B cell (primary cell): ENCODE measurements around the gene TMED10. TPM values are rescaled to one million over a fixed set of nuclear protein-coding genes. Genes with fewer than 3 reads are reported as not detected.
A peak's percentile ranks its signal among the peaks of the same experiment; 100 is the strongest.

Experiments
- ATAC-seq: fragments of 200-7000 bp; cut with Tn5 transposase; one replicate; pipeline ENCODE4 v1.10.0; 2021; ENCODE audit warnings: low read depth, mild to moderate bottlenecking, moderate number of reproducible peaks, moderate library complexity
- CTCF ChIA-PET: fragments of 350-600 bp; sonication (Branson Sonifier 250); formaldehyde crosslinking; loops from one replicate; lab custom pipeline; 2021; ENCODE audit warnings: antibody characterized with exemption, inconsistent platforms; lab: Charles Lee
- POLR2A ChIA-PET: fragments of 350-600 bp; sonication (Branson Sonifier 250); formaldehyde crosslinking; loops from one replicate; lab custom pipeline; 2021; ENCODE audit warnings: antibody characterized with exemption; lab: Charles Lee
- DNase-seq: peaks from one replicate; pipeline ENCODE4 v3.0.0; 2013
- H2AFZ ChIP-seq: 2 replicates; pipeline ENCODE4 v1.6.1; 2012; ENCODE audit warnings: mild to moderate bottlenecking, low read depth, low read length; ENCODE audit not compliant: insufficient read depth, poor library complexity, severe bottlenecking
- H3K27ac ChIP-seq, 2 donors: 1 replicate in 1 of 2; 2 replicates in 1 of 2; pipeline ENCODE4 v1.5.1; 2012 to 2013; ENCODE audit warnings: low read length in 2 of 2, mild to moderate bottlenecking in 2 of 2, moderate library complexity in 1 of 2
- H3K27me3 ChIP-seq, 4 experiments: fragments of 200-600 bp in 1 of 4; sonication (generic) in 1 of 4; replicated peaks in 1 of 4; 1 replicate in 2 of 4; 2 replicates in 2 of 4; pipeline versions ENCODE4 v1.6.1 to v1.7.0; 2013 to 2016; ENCODE audit warnings: low read length in 3 of 4, mild to moderate bottlenecking in 2 of 4, mixed read lengths in 1 of 4, moderate library complexity in 1 of 4; ENCODE audit not compliant: insufficient read depth in 4 of 4, control insufficient read depth in 3 of 4; ENCODE audit errors: control extremely low read depth in 1 of 4
- H3K36me3 ChIP-seq, 2 experiments: replicated peaks in 1 of 2; 1 replicate in 1 of 2; 2 replicates in 1 of 2; pipeline versions ENCODE4 v1.6.1 to v1.7.1; 2013; ENCODE audit warnings: low read length in 1 of 2; ENCODE audit not compliant: insufficient read depth in 2 of 2, control insufficient read depth in 1 of 2; ENCODE audit errors: control extremely low read depth in 1 of 2, extremely low read depth in 1 of 2
- H3K4me1 ChIP-seq, 2 donors: fragments of 200-600 bp in 1 of 2; sonication (generic) in 1 of 2; 1 replicate in 1 of 2; 2 replicates in 1 of 2; pipeline versions ENCODE4 v1.5.1 to v1.6.1; 2013 to 2017; ENCODE audit warnings: low read length in 2 of 2; ENCODE audit not compliant: control insufficient read depth in 2 of 2, insufficient read depth in 2 of 2
- H3K4me2 ChIP-seq: replicated peaks from 2 replicates; pipeline ENCODE3; 2012; ENCODE audit warnings: mild to moderate bottlenecking, low read depth, low read length; ENCODE audit not compliant: poor library complexity, severe bottlenecking
- H3K4me3 ChIP-seq, 5 experiments: fragments of 200-600 bp in 1 of 5; sonication (generic) in 1 of 5; 1 replicate in 3 of 5; 2 replicates in 2 of 5; pipeline versions ENCODE4 v1.5.1 to v1.7.0; 2011 to 2016; ENCODE audit warnings: low read length in 4 of 5, mild to moderate bottlenecking in 4 of 5, low read depth in 2 of 5, control low read depth in 1 of 5, moderate library complexity in 1 of 5; ENCODE audit not compliant: insufficient read depth in 1 of 5; ENCODE audit errors: control extremely low read depth in 1 of 5, extremely low read depth in 1 of 5
- H3K79me2 ChIP-seq: fragments of 200-600 bp; sonication (generic); one replicate; pipeline ENCODE4 v1.6.0; 2016; ENCODE audit warnings: low read length; ENCODE audit not compliant: control insufficient read depth, insufficient read depth
- H3K9ac ChIP-seq: fragments of 200-600 bp; sonication (generic); 2 replicates; pipeline ENCODE4 v1.6.1; 2017; ENCODE audit warnings: mild to moderate bottlenecking, low read length, moderate library complexity
- H3K9me3 ChIP-seq, 3 donors: one replicate each; pipeline versions ENCODE4 v1.6.1 to v1.7.1; 2013; ENCODE audit warnings: low read length in 2 of 3; ENCODE audit not compliant: control insufficient read depth in 2 of 3, insufficient read depth in 1 of 3; ENCODE audit errors: control extremely low read depth in 1 of 3
- H4K20me1 ChIP-seq: 2 replicates; pipeline ENCODE4 v1.6.0; 2012; ENCODE audit warnings: mild to moderate bottlenecking, low read length; ENCODE audit not compliant: insufficient read depth, control insufficient read depth, poor library complexity, severe bottlenecking
- H3K27ac Mint-ChIP-seq: one replicate; pipeline ENCODE4 v1.8.0; 2021; ENCODE audit warnings: mixed read lengths
- H3K27me3 Mint-ChIP-seq: one replicate; pipeline ENCODE4 v1.8.0; 2021; ENCODE audit warnings: mixed read lengths
- H3K4me1 Mint-ChIP-seq: one replicate; pipeline ENCODE4 v1.8.0; 2021; ENCODE audit warnings: mixed read lengths
- H3K4me3 Mint-ChIP-seq: one replicate; pipeline ENCODE4 v1.8.0; 2021; ENCODE audit warnings: mixed read lengths
- H3K9me3 Mint-ChIP-seq: one replicate; pipeline ENCODE4 v1.8.0; 2022; ENCODE audit warnings: mixed read lengths; ENCODE audit not compliant: insufficient read depth
- CTCF ChIP-seq: fragments of 200-600 bp; IDR thresholded peaks from one replicate; pipeline ENCODE4 v1.8.0; 2022; ENCODE audit warnings: antibody characterized with exemption, mild to moderate bottlenecking
- EZH2 ChIP-seq: IDR thresholded peaks from 2 replicates; pipeline ENCODE4 v1.6.1; 2012; ENCODE audit warnings: borderline replicate concordance, low read depth, mild to moderate bottlenecking, moderate library complexity, low read length; ENCODE audit not compliant: insufficient read depth, poor library complexity, severe bottlenecking
- WGBS: methylation state at CpG from one replicate; pipeline ENCODE4 v1.1.5; 2013; ENCODE audit warnings: missing lambda C conversion rate; ENCODE audit not compliant: insufficient coverage; 5-methylcytosine and 5-hydroxymethylcytosine counted together
- intact Hi-C: fragments of 100-400 bp; cut with micrococcal nuclease; formaldehyde crosslinking; loops from one replicate; pipeline ENCODE4 v1.10.0; 2022
- polyA plus RNA-seq: library from polyadenylated mRNA; depleted of rRNA; stranded (reverse); fragments of >200 nt; gene quantifications from 2 replicates; pipeline ENCODE4 v1.2.3, GENCODE V29; 2012
- total RNA-seq, 2 donors: library from RNA; stranded (reverse); fragments of 120-200 nt in 1 of 2; gene quantifications; 1 replicate in 1 of 2; 2 replicates in 1 of 2; pipeline versions ENCODE4 v1.2.3 to v1.2.4, GENCODE V29; 2013 to 2022

TMED10 gene
- total and polyA plus RNA-seq, 2 donors (not counting 1 experiment from before 2014, with no cell fraction given), result 72.0 to 111 TPM

GRCh38 chr14:75123991-75124390 is 52.4 kb downstream of the TMED10 start:
- Histone ChIP-seq H3K27ac (peak overlapping the region in 1 of 2 donors; percentile 37), H3K9ac (no peak overlapping the region), H2AFZ (no peak overlapping the region), H3K9me3 (no peaks in the 10 kb centered on the region), H3K27me3 (no peaks in the 10 kb centered on the region), H3K79me2 (peaks cover 53% of the 10 kb centered on the region), H4K20me1 (no peaks in the 10 kb centered on the region), H3K4me1 (peaks cover 17 to 21% of the 10 kb centered on the region in 2 donors), H3K36me3 (peaks cover 4 to 20% of the 10 kb centered on the region in 2 experiments), H3K4me2 (no peak overlapping the region), H3K4me3 (no peak overlapping the region)
- ChIA-PET POLR2A (interaction anchor here (0.6 kb wide), 1 partner anchor 13 kb away, joined by 3 read pairs; no protein-coding TSS in a partner anchor), CTCF (interaction anchor here (0.7 to 10.9 kb wide), 6 partner anchors 10 to 311 kb away, joined by 3 to 321 read pairs (median 4); no protein-coding TSS in a partner anchor)
- H3K27me3 Mint-ChIP-seq, result no peaks in the 10 kb centered on the region
- peak overlapping the region; percentile 60 for H3K27ac Mint-ChIP-seq
- TF ChIP-seq CTCF, result no peak
- TF ChIP-seq EZH2, result no peak
- no peak for ATAC-seq
- 32% methylated on average over 4 of the region's 7 CpGs for WGBS
- no peaks in the 10 kb centered on the region for H3K9me3 Mint-ChIP-seq
- no peak for DNase-seq
- intact Hi-C loops, result loop anchor here (10.0 kb wide), 1 partner anchor 59 kb away; the partner anchor contains the start of genes ACYP1 and ZC2HC1C
- peaks cover 36% of the 10 kb centered on the region for H3K4me1 Mint-ChIP-seq
- no peak overlapping the region for H3K4me3 Mint-ChIP-seq

DNA sequence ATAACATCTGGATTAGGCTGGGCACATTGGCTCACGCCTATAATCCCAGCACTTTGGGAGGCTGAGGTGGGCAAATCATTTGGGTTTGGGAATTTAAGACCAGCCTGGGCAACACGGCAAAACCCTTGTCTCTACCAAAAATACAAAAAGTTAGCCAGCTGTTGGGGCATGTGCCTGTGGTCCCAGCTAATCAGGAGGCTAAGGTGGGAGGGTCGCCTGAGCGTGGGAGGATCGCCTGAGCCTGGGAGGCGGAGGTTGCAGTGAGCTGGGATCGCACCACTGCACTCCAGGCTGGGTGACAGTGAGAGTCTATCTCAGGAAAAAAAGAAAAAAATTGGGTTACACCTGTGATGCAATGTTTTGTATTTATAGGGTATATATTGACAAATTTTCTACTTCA is 54.9 kb downstream of the TMED10 start:
- DNase-seq, result no peak
- no peak overlapping the region for H3K27ac Mint-ChIP-seq

More for the DNA sequence above, 54.9 kb downstream of the TMED10 start:
- H3K27ac ChIP-seq, result no peak overlapping the region
- peaks cover 12 to 13% of the 10 kb centered on the region in 2 donors for H3K4me1 ChIP-seq
- Mint-ChIP-seq H3K9me3 (no peaks in the 10 kb centered on the region), H3K4me3 (no peak overlapping the region), H3K27me3 (no peaks in the 10 kb centered on the region), H3K4me1 (peaks cover 22% of the 10 kb centered on the region)
- POLR2A ChIA-PET, result no interaction called here
- H3K27me3 ChIP-seq, result no peaks in the 10 kb centered on the region
- H3K4me3 ChIP-seq, result no peak overlapping the region
- CTCF ChIA-PET, result interaction anchor here (10.9 kb wide), 1 partner anchor 180 kb away, joined by 321 read pairs; no protein-coding TSS in a partner anchor
- H2AFZ ChIP-seq, result no peak overlapping the region
- no peaks in the 10 kb centered on the region for H4K20me1 ChIP-seq
- 98% methylated on average over 5 of the region's 7 CpGs for WGBS
- intact Hi-C loops, result loop anchor here (10.0 kb wide), 1 partner anchor 57 kb away; the partner anchor contains the start of genes ACYP1 and ZC2HC1C
- H3K4me2 ChIP-seq, result no peak overlapping the region
- no peak for ATAC-seq
- peaks cover 8 to 39% of the 10 kb centered on the region in 2 experiments for H3K36me3 ChIP-seq
- H3K9me3 ChIP-seq, result no peaks in the 10 kb centered on the region
- no peak for TF ChIP-seq CTCF
- TF ChIP-seq EZH2, result no peak
- peaks cover 46% of the 10 kb centered on the region for H3K79me2 ChIP-seq
- H3K9ac ChIP-seq, result no peak overlapping the region
